Hepatocyte (in vitro differentiated cells): ENCODE data around the gene CSPG4. TPM values are rescaled to one million over a fixed set of nuclear protein-coding genes. Genes with fewer than 3 reads are reported as not detected.
"Not testable (repeated sequence)": the region's sequence is repeated elsewhere in the genome, so short reads cannot be mapped to it uniquely, and the experiment has no call there.

ENCODE experiments used
- DNase-seq: peaks from one replicate; pipeline ENCODE4 v3.0.0-alpha.2; 2016; ENCODE audit warnings: low spot score
- H2AFZ ChIP-seq: fragments of 200-600 bp; sonication (generic); 2 replicates; pipeline ENCODE4 v1.6.0; 2016; ENCODE audit warnings: antibody characterized with exemption, mild to moderate bottlenecking
- H3K27ac ChIP-seq: fragments of 200-600 bp; sonication (generic); 2 replicates; pipeline ENCODE4 v1.5.1; 2016; ENCODE audit warnings: mild to moderate bottlenecking
- H3K27me3 ChIP-seq: fragments of 200-600 bp; sonication (generic); 2 replicates; pipeline ENCODE4 v1.6.1; 2016
- H3K36me3 ChIP-seq: fragments of 200-600 bp; sonication (generic); replicated peaks from 2 replicates; pipeline ENCODE4 v1.5.1; 2016; ENCODE audit warnings: low read depth; ENCODE audit not compliant: insufficient read depth
- H3K4me1 ChIP-seq: fragments of 200-600 bp; sonication (generic); 2 replicates; pipeline ENCODE4 v1.5.1; 2016; ENCODE audit warnings: mild to moderate bottlenecking, moderate library complexity; ENCODE audit not compliant: insufficient read depth
- H3K4me2 ChIP-seq: fragments of 200-600 bp; sonication (generic); 2 replicates; pipeline ENCODE4 v1.6.0; 2016
- H3K4me3 ChIP-seq: fragments of 200-600 bp; sonication (generic); 2 replicates; pipeline ENCODE4 v1.5.1; 2016; ENCODE audit warnings: mild to moderate bottlenecking
- H3K79me2 ChIP-seq: fragments of 200-600 bp; sonication (generic); 2 replicates; pipeline ENCODE4 v1.6.0; 2017; ENCODE audit warnings: mild to moderate bottlenecking
- H3K9me2 ChIP-seq: fragments of 200-600 bp; sonication (generic); replicated peaks from 2 replicates; pipeline ENCODE4 v1.6.0; 2017; ENCODE audit warnings: mild to moderate bottlenecking; ENCODE audit not compliant: insufficient read depth
- H3K9me3 ChIP-seq: fragments of 200-600 bp; sonication (generic); 2 replicates; pipeline ENCODE4 v1.5.1; 2016; ENCODE audit warnings: low read depth, mild to moderate bottlenecking
- H4K20me1 ChIP-seq: fragments of 200-600 bp; sonication (generic); 2 replicates; pipeline ENCODE4 v1.6.0; 2016; ENCODE audit warnings: mild to moderate bottlenecking; ENCODE audit not compliant: insufficient read depth, poor library complexity, severe bottlenecking
- CTCF ChIP-seq: fragments of 200-600 bp; sonication (generic); IDR thresholded peaks from 2 replicates; pipeline ENCODE4 v1.5.1; 2016; ENCODE audit warnings: antibody characterized with exemption, mild to moderate bottlenecking; ENCODE audit not compliant: poor library complexity
- EZH2 ChIP-seq: fragments of 200-600 bp; sonication (generic); IDR thresholded peaks from 2 replicates; pipeline ENCODE4 v1.6.1; 2016; ENCODE audit warnings: antibody characterized with exemption, mild to moderate bottlenecking, borderline replicate concordance
- EZH2phosphoT487 ChIP-seq: fragments of 200-600 bp; sonication (generic); IDR thresholded peaks from one replicate; pipeline ENCODE4 v1.6.1; 2018; ENCODE audit warnings: antibody characterized with exemption, mild to moderate bottlenecking, low read depth, moderate library complexity; ENCODE audit not compliant: unreplicated experiment, severe bottlenecking
- WGBS: methylation state at CpG from one replicate; pipeline ENCODE4 v1.1.6; 2016; ENCODE audit warnings: low lambda C conversion rate; ENCODE audit errors: missing lambda C conversion rate; 5-methylcytosine and 5-hydroxymethylcytosine counted together
- polyA plus RNA-seq: library from polyadenylated mRNA; unstranded; fragments of >200 nt; fragmentation: Nextera tagmentation; extraction: Ambion mirVana; gene quantifications from 2 replicates; pipeline ENCODE4 v1.2.1, GENCODE V29; 2016
- total RNA-seq: library from RNA; depleted of rRNA; stranded (reverse); fragments of >200 nt; gene quantifications from 2 replicates; pipeline ENCODE4 v1.2.3, GENCODE V29; 2014

The CSPG4 gene
- total and polyA plus RNA-seq, 2 experiments from 2014 or later, result 6.4 to 7.8 TPM

- not testable (repeated sequence) for H3K36me3 ChIP-seq, H3K4me3 ChIP-seq, H3K79me2 ChIP-seq, H3K4me2 ChIP-seq, DNase-seq, H2AFZ ChIP-seq, H3K9me3 ChIP-seq, H3K9me2 ChIP-seq, H4K20me1 ChIP-seq, H3K27me3 ChIP-seq, H3K27ac ChIP-seq
- H3K4me1 ChIP-seq, result peaks cover 34% of the 10 kb centered on the region
- 86% methylated on average over 14 of the region's 21 CpGs for WGBS
These were observed 14.5 kb downstream of the CSPG4 start for GRCh38 chr15:75697974-75698747.

GRCh38 chr15:75697523-75697922 is 15.1 kb downstream of the CSPG4 start:
- 82% methylated on average over 7 of the region's 7 CpGs for WGBS
- Histone ChIP-seq H3K27me3 (no peaks in the 10 kb centered on the region), H2AFZ (no peak overlapping the region), H3K4me1 (peaks cover 34% of the 10 kb centered on the region), H3K27ac (no peak overlapping the region), H3K4me2 (no peak overlapping the region), H3K9me3 (no peaks in the 10 kb centered on the region), H3K79me2 (no peaks in the 10 kb centered on the region), H3K4me3 (no peak overlapping the region), H4K20me1 (no peaks in the 10 kb centered on the region), H3K9me2 (no peaks in the 10 kb centered on the region), H3K36me3 (no peaks in the 10 kb centered on the region)
- no peak for TF ChIP-seq EZH2
- TF ChIP-seq EZH2phosphoT487, result no peak
- no peak for TF ChIP-seq CTCF
- DNase-seq, result no peak

- H3K9me3 ChIP-seq, result no peaks in the 10 kb centered on the region
- no peak overlapping the region for H2AFZ ChIP-seq
- WGBS, result 91% methylated on average over 5 of the region's 11 CpGs
- no peaks in the 10 kb centered on the region for H3K36me3 ChIP-seq
- H3K27me3 ChIP-seq, result no peaks in the 10 kb centered on the region
- no peaks in the 10 kb centered on the region for H3K79me2 ChIP-seq
- TF ChIP-seq EZH2, result no peak
- no peak for TF ChIP-seq EZH2phosphoT487
- no peak for TF ChIP-seq CTCF
- H3K4me2 ChIP-seq, result no peak overlapping the region
- H3K9me2 ChIP-seq, result no peaks in the 10 kb centered on the region
- peaks cover 34% of the 10 kb centered on the region for H3K4me1 ChIP-seq
- no peak overlapping the region for H3K27ac ChIP-seq
- no peak for DNase-seq
- H3K4me3 ChIP-seq, result no peak overlapping the region
- H4K20me1 ChIP-seq, result no peaks in the 10 kb centered on the region
These were observed 15.8 kb downstream of the CSPG4 start for GRCh38 chr15:75696854-75697259.

GRCh38 chr15:75696311-75696720 is 16.3 kb downstream of the CSPG4 start:
- Histone ChIP-seq H2AFZ (no peak overlapping the region), H3K4me2 (no peak overlapping the region), H3K9me2 (no peaks in the 10 kb centered on the region), H3K9me3 (no peaks in the 10 kb centered on the region), H3K36me3 (no peaks in the 10 kb centered on the region), H3K27me3 (no peaks in the 10 kb centered on the region), H3K79me2 (no peaks in the 10 kb centered on the region), H3K4me3 (no peak overlapping the region), H4K20me1 (no peaks in the 10 kb centered on the region), H3K27ac (no peak overlapping the region), H3K4me1 (peaks cover 34% of the 10 kb centered on the region)
- TF ChIP-seq EZH2phosphoT487 (no peak), EZH2 (no peak), CTCF (no peak)
- DNase-seq, result no peak
- 95% methylated on average over 14 of the region's 14 CpGs for WGBS
